GM21528 (cell line): Measurements from ENCODE around the gene ELK4.

Experiments used
- ATAC-seq: cut with Tn5 transposase; IDR thresholded peaks from one replicate; pipeline ENCODE4 v1.9.1; 2021; ENCODE audit warnings: mild to moderate bottlenecking, moderate library complexity; ENCODE audit not compliant: unreplicated experiment, low FRiP score

ELK4 gene

GRCh38 chr1:205569411-205570172 is 62.2 kb downstream of the ELK4 start:
- ATAC-seq: no peak

DNA sequence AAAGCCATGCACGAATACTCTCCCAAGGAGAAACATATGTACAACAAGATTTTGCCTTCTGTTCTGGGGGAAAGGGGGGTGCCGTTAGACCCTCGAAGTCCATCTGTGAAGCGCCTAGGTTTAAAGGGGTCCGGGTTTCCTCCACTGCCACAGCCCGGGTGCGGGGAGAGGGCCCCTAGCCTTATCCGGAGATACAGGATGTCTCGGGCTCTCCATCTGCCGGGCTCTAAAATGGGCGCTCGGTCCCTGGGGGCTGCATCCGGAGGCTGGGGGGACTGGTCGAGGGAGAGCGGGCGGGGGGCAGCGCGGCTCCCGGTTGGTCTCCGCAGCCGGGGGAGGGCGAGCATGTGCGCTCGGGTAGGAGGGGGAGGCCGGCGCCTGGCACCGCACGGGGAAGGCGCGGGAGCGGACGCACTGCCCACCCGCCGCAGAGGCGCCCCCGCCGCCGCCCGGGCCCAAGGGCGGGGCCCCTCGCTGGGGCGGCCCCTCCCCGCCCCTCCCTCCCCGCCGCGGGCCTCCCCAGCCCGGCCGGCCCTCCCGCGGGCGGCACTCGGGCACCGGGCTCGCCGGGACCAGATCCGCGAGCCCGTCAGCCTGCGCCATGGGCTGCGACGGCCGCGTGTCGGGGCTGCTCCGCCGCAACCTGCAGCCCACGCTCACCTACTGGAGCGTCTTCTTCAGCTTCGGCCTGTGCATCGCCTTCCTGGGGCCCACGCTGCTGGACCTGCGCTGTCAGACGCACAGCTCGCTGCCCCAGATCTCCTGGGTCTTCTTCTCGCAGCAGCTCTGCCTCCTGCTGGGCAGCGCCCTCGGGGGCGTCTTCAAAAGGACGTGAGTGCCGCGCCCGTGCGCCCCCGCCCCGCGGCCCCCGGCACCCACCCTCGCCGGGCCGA is 63.1 kb downstream of the ELK4 start:
- no peak for ATAC-seq

DNA sequence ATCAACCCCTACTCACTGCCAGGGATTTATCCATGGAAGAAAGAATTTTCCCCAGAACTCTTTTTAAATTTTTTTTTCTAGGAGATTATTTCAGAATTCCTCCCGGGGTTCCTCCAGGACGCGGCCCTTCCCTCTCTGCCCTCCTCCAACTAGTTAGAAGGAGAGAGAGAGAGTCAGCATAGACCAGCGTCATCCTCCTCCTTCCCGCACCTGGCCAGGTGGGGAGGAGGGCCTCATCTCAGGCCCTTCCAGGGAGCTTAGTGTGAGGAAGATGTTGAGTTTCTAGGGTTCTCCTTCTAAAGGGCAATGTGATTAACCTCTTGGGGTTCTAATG is 63.7 kb downstream of the ELK4 start:
- no peak for ATAC-seq

GRCh38 chr1:205567716-205568115 is 64.1 kb downstream of the ELK4 start:
- no peak for ATAC-seq

DNA sequence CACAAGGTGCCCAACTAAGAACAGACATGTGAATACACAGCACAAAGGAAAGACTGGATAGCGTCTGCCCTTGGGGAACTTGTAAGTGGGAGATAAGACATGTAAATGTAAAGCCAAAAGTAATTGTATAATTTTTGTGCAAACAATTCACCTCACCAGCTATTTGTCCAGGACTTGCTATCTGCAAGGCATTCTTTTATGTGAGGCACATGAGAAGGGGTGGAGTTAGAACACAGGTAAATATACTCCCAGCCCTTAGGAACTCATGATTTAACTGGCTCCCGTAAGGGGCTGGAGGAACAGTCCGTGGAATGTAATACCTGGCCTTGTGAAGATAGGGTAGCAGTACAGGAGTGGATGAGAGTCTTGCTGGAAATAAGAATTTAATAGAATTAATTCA is 66.0 kb downstream of the ELK4 start:
- no peak for ATAC-seq

DNA sequence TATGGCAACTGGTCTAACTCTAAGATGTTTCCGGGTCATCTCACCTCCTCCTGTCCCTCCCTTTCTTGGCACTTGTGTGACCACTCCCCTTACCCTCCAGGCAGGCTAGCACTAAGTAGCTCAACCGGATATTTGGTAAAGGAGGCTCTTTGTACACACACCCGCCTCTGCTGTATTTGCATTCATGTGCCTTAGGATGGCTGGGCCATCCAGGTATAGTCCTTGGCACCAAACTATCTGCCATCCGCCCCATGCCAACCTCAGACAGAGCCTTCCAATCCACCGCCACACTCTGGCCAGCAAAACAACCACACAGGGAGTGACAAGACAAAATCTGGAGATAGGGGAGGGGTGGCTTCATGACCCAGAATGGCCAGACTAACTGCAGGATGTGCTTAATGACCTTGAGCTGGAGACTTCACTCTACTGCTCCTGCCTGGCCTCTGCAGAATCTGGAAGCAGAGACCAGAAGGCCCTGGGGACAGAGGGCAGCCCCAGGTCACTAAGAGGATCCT is 67.8 kb downstream of the ELK4 start:
- no peak for ATAC-seq

DNA sequence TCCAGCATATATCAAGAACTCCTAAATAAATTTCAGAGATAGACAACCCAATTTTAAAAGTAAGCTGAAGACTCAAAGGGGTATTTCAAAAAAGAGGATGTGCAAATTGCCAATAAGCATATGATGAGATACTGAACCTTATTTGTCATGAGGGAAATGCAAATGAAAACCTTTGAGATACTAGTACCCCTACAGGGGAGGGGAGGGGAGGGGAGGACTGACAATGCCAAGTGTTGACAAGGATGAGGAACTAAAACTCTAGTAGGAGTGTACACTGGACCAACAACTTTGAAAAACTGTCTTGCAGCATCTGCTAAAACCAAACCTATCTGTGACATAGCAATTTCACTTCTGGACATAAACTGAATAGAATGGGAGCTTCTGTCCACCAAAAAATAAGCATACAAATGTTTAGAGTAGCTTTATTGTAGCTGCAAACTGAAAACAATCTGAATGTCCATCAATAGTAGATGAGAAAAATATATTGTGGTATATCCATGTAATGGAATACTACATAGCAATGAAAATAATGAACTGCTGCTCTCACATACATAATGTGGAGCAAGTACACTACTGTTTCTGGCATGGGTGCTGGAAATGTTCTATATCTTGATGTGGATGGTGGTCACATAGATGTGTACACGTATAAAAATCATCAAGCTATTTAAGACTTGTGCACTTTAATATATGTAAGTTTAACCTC is 70.2 kb downstream of the ELK4 start:
- no peak for ATAC-seq
